GM23248 (cell line): ENCODE results near the gene CTAG1B.

Source experiments
- EZH2 ChIP-seq: fragments of 200-600 bp; sonication (generic); IDR thresholded peaks from 2 replicates; pipeline ENCODE4 v1.6.1; 2018; ENCODE audit warnings: antibody characterized with exemption, mild to moderate bottlenecking; ENCODE audit not compliant: insufficient read depth, poor library complexity, severe bottlenecking
- EZH2phosphoT487 ChIP-seq: fragments of 200-600 bp; sonication (generic); IDR thresholded peaks from 2 replicates; pipeline ENCODE4 v1.6.1; 2018; ENCODE audit warnings: antibody characterized with exemption, moderate library complexity, mild to moderate bottlenecking, low read depth; ENCODE audit not compliant: insufficient read depth

GRCh38 chrX:154657226-154657805, 38.2 kb upstream of the CTAG1B start:
- TF ChIP-seq EZH2 (no peak), EZH2phosphoT487 (no peak)
